SK-MEL-5 (cell line): ENCODE data around the gene PCDHGA6. TPM values are rescaled to one million over a fixed set of nuclear protein-coding genes. Genes with fewer than 3 reads are reported as not detected.
A peak's percentile ranks its signal among the peaks of the same experiment; 100 is the strongest.
"Not testable (repeated sequence)": the region's sequence is repeated elsewhere in the genome, so short reads cannot be mapped to it uniquely, and the experiment has no call there.

Experiments
- DNase-seq: peaks from one replicate; pipeline ENCODE4 v3.0.0-alpha.2; 2016; ENCODE audit warnings: low read depth, low spot score
- in situ Hi-C: cut with HindIII; loops from 2 replicates; pipeline ENCODE4 v1.10.0; 2016; ENCODE audit warnings: low sequenced_read_pairs, high pct_unique_total_duplicates, low pct_unique_long_range_greater_than_20kb
- polyA plus RNA-seq, 2 experiments: library from polyadenylated mRNA; depleted of rRNA; stranded (reverse); fragments of >200 nt; gene quantifications; 2 replicates each; pipeline ENCODE4 v1.2.3, GENCODE V29; 2015
- total RNA-seq: library from RNA; depleted of rRNA; stranded (reverse); fragments of >200 nt; shearing (Covaris generic); gene quantifications from 2 replicates; pipeline ENCODE4 v1.2.3, GENCODE V29; 2014; rRNA removed

PCDHGA6 gene
- total RNA-seq: 1.8 and 2.4 TPM in 2 replicates
- polyA plus RNA-seq (2015; cell fraction: cytosol; rRNA removed): 2.6 and 2.7 TPM in 2 replicates
- polyA plus RNA-seq (2015; cell fraction: nucleus; rRNA removed): 5.7 and 6.1 TPM in 2 replicates

DNA sequence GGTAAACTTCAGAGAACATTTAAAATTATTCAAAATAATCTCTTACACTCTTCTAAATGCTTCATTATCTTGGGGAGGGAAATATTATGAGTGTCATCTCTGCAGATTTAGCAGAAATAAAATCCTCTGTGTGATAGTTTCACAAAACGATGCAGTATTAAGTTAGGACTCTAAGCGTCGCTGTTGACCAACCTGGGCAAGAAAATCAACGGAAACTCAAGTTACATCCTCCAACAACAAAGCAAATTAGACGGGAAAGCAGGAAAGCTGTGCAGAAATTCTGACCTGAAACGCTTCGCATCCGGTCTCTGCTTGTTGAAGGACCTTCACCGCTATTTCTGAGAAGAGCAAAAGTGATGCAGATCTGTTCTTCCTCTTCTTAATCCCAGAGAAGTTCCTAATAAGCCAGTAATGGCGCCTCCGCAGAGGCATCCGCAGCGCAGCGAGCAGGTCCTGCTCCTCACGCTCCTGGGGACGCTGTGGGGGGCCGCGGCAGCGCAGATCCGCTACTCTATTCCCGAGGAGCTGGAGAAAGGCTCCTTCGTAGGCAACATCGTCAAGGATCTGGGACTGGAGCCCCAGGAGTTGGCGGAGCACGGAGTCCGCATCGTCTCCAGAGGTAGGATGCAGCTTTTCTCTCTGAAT, at the start of gene PCDHGA6:
PCDHGA6 (plus strand) TSS at position 219 of the 645 bp plus-strand sequence; CDS start at position 412, 193 bp downstream.
- DNase-seq: peak; percentile 59
- in situ Hi-C loops: no loop called here

DNA sequence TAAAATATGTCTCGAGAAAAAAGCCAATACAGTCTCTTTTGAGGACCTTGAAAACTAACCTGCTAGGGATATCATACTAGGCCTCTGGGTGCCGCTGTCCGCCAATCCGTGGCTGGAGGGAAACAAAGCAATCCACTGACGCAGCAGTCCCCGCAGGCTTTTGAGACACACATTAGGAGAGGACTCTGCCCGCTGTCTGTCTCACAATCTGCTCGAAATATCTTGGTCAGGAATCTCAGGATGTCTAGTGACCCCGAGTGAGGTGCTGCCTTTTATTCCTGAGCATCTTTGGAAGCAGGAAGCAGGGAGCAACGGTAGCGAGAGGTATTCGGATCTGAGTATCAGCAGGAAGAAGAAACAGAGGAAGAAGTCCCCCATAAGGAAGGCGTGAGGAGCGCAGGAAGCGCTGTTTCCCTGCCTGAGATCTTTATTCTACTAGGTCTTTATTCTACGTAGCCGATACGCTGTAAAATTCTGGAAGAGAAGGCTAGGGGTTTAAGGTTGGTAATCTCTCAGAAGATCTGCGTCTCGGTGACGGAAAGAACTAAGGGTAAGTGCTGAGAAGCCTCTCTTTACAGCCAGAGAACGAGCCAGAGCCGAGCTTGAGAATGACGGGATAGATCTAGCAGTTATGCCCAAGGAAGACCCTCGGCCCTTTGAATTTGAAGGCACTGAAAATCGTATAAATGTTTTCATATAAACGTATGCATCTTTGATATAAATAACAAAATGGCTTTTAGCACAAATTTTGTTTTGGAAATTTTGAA, 47.4 kb upstream of the PCDHGA6 start:
- peak; percentile 76 for DNase-seq
- in situ Hi-C loops: no loop called here

DNA sequence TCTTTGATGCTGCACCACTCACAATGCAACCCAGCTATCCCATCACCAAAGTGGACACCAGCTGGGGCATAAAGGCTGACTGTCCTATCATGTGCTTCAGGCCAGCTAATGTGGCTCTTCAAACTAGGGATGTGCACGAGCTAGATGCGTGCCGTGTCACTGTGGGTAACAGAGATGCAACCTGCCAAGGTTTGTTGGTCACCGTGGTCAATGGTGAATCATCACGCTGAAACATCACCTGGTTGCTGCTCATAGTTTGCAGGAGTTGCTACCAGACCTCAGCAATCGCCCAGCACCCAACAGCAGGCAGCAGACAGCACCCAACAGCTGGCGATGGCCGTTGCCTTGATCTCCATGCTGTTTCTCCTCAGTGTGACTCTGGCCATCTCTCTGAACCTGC, 45.5 kb upstream of the PCDHGA6 start:
- DNase-seq: no peak
- in situ Hi-C loops: no loop called here

DNA sequence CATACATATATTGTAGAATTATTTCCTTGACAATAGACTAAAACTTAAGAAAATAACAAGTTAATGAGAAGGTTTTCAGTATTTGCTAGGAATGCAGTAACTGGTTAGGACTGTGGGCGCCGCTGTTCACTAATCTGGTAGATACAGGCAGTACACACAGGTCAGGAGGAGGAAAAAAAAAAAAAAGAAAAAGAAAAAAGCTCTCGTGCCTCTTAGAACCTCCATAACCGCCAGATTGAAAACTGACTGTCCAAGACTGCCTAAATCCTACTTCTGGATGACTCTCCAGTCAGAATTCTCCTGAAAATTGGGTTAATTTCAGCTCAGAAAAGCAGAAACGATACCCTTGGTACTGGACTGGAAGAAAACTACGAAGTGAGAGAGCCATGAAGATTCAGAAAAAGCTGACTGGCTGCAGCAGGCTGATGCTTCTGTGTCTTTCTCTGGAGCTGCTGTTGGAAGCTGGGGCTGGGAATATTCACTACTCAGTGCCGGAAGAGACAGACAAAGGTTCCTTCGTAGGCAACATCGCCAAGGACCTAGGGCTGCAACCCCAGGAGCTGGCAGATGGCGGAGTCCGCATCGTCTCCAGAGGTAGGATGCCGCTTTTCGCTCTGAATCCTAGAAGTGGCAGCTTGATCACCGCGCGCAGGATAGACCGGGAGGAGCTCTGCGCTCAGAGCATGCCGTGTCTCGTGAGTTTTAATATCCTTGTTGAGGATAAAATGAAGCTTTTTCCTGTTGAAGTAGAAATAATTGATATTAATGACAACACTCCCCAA, 43.2 kb upstream of the PCDHGA6 start, which contains the start of gene PCDHGA1:
PCDHGA1 (plus strand) TSS at position 216 of the 782 bp plus-strand sequence.
- in situ Hi-C loops: no loop called here
- peak; percentile 60 for DNase-seq

DNA sequence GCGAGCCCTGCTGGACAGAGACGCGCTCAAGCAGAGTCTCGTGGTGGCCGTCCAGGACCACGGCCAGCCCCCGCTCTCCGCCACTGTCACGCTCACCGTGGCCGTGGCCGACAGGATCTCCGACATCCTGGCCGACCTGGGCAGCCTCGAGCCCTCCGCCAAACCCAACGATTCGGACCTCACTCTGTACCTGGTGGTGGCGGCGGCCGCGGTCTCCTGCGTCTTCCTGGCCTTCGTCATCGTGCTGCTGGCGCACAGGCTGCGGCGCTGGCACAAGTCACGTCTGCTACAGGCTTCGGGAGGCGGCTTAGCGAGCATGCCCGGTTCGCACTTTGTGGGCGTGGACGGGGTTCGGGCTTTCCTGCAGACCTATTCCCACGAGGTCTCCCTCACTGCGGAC, 41.1 kb upstream of the PCDHGA6 start:
- in situ Hi-C loops, DNase-seq: not testable (repeated sequence)

DNA sequence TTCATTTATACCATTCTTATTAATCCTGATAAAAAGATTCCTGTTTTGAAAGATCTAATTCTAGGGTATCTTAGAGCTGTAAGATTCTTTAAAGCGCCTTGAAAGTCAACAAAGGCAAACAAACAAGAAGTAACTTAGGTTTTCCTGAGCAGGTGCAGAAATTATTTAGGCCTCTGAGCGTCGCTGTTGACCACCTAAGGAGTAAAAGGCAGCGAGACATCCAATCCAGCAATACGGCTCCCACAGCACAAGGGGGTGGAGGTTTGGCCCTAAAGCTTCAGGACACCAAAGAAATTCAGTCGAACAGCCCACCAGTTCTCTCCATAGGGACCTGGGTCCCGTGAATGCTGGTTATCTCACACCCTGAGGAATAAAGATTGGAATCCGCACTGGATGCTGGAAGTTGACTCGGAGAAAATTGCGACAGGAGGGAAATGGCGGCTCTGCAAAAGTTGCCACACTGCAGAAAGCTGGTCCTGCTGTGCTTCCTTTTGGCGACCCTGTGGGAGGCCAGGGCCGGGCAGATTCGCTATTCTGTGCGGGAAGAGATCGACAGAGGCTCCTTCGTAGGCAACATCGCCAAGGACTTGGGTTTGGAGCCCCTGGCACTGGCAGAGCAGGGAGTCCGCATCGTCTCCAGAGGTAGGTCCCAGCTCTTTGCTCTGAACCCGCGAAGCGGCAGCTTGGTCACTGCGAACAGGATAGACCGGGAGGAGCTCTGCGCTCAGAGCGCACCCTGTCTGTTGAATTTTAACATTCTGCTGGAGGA, 35.0 kb upstream of the PCDHGA6 start, which contains the start of gene PCDHGA2:
PCDHGA2 (plus strand) TSS at position 223 of the 769 bp plus-strand sequence.
- in situ Hi-C loops: no loop called here
- peak; percentile 69 for DNase-seq

DNA sequence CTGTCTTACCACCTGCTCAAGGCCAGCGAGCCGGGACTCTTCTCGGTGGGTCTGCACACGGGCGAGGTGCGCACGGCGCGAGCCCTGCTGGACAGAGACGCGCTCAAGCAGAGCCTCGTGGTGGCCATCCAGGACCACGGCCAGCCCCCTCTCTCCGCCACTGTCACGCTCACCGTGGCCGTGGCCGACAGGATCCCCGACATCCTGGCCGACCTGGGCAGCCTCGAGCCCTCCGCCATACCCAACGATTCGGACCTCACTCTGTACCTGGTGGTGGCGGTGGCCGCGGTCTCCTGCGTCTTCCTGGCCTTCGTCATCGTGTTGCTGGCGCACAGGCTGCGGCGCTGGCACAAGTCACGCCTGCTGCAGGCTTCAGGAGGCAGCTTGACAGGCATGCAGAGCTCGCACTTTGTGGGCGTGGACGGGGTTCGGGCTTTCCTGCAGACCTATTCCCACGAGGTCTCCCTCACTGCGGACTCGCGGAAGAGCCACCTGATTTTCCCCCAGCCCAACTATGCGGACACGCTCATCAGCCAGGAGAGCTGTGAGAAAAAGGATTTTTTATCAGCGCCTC, 32.8 kb upstream of the PCDHGA6 start:
- in situ Hi-C loops: not testable (repeated sequence)

DNA sequence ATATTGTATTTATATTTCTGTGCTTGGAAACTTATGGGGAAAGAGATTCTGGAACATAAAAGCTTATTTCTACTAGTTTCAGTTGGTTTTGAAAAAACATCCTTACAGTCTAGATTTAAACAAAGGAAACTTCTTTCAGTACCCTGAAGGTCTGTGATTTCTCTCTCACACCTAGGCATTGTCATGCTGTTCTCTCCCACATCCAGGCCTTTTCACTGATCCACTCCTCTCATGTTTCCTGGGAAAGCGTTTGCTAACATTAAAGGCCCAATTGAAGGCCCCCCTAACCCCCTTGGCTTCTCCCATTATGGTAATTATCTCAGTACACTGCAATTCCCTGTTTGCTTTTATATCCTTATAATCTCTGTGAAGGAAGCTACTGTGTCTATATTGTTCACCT, 30.9 kb upstream of the PCDHGA6 start:
- in situ Hi-C loops: no loop called here
- no peak for DNase-seq

More for the DNA sequence above, 32.8 kb upstream of the PCDHGA6 start:
- not testable (repeated sequence) for DNase-seq

DNA sequence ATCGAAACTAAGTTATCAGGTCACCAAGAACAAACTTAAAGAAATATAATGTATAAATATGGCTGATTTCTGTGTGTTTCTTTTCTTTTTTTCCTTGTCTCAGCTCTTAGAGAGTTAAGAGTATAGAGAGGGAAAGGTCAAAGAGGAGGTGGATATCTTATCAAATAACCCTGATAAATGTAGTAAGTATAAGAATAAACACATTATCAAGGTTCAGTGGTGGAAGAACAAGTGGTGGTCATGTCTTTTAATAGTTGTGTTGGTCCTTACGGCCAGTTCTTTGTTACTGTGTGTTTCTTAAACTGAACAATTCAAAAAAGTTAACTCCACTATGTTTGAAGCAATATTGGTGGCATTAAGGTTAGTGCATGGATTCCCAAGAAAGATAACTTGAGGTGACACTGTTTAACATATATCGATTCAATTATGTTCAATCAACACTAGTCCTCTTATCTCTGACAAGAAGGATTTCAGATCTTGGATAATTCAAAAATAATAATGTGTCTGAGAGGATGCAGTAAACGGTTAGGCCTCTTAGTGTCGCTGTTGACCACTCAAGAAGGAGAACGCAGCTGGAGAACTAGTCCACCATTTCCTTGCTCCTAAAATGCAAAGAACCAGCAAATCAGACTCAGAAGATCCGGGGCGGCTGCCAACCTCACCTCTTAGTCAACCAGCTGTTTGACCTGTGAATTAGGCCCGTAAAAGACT, 30.3 kb upstream of the PCDHGA6 start, which contains the start of gene PCDHGA3:
PCDHGA3 (plus strand) TSS at position 588 of the 711 bp plus-strand sequence. CDS start 205 bp downstream, outside the sequence.
- DNase-seq: peak; percentile 41
- in situ Hi-C loops: no loop called here

DNA sequence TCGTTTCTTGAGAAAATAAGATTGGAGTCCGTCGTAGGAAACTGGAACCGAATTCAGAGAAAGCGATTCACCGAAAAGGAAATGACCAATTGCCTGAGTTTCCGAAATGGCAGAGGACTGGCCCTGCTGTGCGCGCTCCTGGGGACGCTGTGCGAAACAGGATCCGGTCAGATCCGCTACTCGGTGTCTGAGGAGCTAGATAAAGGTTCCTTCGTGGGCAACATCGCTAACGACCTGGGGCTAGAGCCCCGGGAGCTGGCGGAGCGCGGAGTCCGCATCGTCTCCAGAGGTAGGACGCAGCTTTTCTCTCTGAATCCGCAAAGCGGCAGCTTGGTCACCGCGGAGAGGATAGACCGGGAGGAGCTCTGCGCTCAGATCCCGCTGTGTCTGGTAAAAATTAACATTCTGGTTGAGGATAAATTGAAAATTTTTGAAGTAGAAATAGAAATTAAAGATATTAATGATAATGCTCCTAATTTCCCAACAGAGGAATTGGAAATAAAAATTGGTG, 29.7 kb upstream of the PCDHGA6 start:
- in situ Hi-C loops: no loop called here

DNA sequence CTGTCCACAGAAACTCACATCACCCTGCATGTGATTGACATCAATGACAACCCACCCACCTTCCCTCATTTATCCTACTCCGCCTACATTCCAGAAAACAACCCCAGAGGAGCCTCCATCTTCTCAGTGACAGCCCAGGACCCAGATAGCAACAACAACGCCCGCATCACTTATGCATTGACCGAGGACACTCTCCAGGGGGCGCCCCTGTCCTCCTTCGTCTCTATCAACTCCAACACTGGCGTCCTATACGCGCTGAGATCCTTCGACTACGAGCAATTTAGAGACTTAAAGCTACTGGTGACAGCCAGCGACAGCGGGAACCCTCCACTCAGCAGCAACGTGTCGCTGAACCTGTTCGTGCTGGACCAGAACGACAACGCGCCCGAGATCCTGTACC, 28.4 kb upstream of the PCDHGA6 start:
- in situ Hi-C loops: no loop called here
- no peak for DNase-seq

More for the DNA sequence above, 29.7 kb upstream of the PCDHGA6 start:
- DNase-seq: no peak

DNA sequence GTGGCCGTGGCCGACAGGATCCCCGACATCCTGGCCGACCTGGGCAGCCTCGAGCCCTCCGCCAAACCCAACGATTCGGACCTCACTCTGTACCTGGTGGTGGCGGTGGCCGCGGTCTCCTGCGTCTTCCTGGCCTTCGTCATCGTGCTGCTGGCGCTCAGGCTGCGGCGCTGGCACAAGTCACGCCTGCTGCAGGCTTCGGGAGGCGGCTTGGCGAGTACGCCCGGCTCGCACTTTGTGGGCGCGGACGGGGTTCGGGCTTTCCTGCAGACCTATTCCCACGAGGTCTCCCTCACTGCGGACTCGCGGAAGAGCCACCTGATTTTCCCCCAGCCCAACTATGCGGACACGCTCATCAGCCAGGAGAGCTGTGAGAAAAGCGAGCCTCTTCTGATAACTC, 27.7 kb upstream of the PCDHGA6 start:
- DNase-seq, in situ Hi-C loops: not testable (repeated sequence)

DNA sequence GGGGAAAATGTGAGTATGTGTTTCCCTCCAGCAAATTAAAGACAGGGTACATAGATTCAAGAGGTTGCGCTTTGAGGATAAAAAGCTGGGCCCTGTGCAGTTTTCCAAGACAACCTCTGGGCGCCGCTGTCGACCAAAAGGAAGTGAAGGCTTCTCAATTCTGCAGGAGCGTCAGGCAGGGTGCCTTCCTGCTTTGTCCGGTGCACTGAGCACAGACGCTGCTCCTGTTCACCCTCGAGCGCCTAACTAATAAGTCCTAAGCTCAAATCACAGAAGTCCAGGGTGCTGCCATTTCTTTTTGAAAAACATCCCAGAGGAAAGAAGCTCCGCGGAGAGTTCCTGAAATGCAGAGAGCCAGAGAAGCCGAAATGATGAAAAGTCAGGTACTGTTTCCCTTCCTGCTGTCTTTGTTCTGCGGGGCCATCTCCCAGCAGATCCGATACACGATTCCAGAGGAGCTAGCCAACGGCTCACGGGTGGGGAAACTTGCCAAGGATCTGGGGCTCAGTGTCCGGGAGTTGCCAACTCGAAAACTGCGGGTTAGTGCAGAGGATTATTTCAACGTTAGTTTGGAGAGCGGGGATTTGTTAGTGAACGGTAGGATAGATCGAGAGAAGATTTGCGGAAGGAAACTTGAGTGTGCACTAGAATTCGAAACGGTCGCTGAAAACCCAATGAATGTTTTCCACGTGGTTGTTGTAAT, 23.6 kb upstream of the PCDHGA6 start, which contains the start of gene PCDHGB1:
PCDHGB1 (plus strand) TSS at position 183 of the 703 bp plus-strand sequence; CDS start at position 345, 162 bp downstream.
- in situ Hi-C loops: no loop called here
- peak; percentile 75 for DNase-seq

DNA sequence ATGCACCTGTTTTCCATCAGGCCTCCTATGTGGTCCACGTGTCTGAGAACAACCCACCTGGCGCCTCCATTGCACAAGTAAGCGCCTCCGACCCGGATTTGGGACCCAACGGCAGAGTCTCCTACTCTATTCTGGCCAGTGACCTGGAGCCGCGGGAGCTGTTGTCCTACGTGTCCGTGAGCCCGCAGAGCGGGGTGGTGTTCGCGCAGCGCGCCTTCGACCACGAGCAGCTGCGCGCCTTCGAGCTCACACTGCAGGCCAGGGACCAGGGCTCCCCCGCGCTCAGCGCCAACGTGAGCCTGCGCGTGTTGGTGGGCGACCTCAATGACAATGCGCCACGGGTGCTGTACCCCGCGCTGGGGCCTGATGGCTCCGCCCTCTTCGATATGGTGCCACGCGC, 22.1 kb upstream of the PCDHGA6 start:
- in situ Hi-C loops: no loop called here
- no peak for DNase-seq

DNA sequence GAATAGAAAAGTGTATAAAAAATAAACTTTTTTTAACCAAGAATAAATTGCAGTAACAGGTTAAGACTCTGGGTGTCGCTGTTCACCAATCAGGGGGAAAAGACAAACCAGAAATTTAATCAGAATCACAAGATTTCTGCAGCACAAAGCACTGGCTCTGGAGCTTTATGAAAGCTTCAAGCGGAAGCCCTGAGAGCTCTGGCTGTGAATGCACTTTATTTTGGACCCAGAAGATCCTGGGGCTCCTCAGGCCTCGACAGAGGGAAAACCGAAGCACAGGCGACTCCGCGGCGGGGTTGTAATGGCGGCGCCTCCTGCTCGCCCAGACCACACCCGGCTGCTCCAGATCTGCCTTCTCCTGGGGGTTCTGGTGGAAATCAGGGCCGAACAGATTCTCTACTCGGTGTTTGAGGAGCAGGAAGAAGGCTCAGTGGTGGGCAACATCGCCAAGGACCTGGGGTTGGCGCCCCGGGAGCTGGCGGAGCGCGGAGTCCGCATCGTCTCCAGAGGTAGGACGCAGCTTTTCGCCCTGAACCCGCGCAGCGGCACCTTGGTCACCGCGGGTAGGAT, 18.7 kb upstream of the PCDHGA6 start, which contains the start of gene PCDHGA4:
PCDHGA4 (plus strand) TSS at position 122 of the 570 bp plus-strand sequence; CDS start at position 209, 87 bp downstream.
- in situ Hi-C loops: no loop called here
- DNase-seq: no peak
